Subcutaneous preadipocyte (primary cell): Measurements from ENCODE around the gene SFXN5. TPM values are rescaled to one million over a fixed set of nuclear protein-coding genes. Genes with fewer than 3 reads are reported as not detected.

Source experiments
- total RNA-seq: library from RNA; depleted of rRNA; stranded (reverse); fragments of >200 nt; gene quantifications from 2 replicates; pipeline ENCODE4 v1.2.3, GENCODE V29; 2012

SFXN5 gene
- 8.4 and 8.8 TPM in 2 replicates for total RNA-seq

DNA sequence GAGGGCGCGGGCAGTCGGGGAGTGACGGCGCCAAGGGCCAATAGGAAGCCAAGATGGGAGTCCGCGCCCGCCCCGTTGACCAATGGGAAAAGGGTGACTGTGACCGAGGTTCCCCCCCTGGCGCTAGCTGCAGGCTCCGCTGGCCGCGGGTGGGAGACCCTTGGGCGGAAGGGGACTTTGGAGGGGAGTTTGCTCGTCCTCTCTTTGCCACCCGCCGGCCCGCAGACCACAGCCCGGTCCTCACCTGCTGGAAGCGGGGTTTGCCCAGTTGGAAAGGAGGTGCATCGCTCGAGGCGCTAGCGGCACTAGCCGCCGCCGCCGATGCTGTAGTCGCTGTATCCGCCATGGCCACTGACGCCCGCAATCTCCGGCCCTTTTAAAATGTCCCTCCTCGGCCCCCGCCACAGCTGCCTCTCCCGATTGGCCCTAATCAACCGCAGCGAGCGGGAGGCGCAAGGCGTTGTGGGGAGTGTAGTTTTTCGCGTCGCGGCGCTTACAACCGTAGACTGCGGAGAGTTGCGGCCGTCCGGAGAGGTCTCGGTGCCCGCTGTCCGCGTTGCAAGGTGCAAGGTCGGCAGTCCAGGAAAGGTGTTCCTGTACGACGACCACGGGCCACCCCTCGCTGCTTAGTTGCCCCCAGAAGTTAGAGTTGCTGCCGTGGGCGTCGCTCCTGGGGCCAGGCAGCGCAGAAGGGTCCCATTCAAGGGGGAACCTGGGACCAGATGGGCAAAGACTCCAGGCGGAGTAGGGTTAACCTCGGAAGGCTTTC lies at the start of gene SFXN5:
Gene SFXN5 (minus strand): TSS at position 353 of the 769 bp plus-strand sequence. CDS start 7 bp downstream, at position 346.

DNA sequence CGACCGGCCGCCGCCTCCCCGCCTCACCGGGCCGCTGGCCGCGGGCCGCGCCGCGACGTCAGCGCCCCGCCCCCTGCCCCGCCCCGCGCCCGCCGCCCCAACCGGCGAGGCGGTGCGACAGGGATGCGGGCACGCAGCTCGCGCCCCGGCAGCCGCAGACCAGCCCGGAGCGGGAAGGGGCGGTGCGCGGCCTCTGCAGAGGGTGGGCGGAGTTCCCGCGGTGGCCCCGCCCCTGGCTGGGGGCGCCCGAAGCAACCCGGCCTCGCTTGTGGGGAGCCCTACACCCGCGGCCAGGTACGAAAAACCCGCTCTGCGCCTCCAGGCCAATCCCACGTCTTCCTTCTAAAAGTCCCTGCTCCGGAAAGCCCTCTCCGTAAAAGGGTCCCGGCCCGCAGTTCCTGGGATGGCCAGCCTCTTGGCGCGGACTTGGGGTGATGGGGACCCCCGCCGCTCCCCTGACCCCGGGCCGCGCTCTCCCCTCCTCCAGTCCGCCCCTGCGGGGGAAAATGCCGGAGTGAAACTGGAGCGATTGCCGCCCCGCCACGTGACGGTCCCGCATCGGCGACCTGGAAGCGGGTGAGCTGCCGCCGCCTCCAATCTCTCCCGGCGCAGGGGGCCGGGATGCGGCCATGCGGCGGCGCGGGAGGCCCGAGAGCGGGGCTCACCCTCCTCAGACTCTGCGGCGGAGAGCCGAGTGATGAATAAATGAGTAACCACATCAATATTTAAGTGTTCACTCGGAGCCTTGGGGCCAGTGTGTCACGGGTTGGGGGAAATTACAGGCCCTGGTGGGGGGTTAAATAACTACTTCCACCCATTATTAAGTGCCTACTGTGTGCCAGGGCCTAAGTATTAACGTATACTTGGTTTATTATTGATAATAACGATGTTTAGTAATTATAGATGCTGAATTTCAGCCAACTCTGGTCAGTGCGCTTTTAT lies 41.7 kb upstream of the SFXN5 start, which contains the start of gene RAB11FIP5:
Gene RAB11FIP5 (minus strand): TSS at position 36 of the 942 bp plus-strand sequence. CDS start 171 bp downstream, outside the sequence.

GRCh38 chr2:72917138-72917876 lies 154.2 kb downstream of the SFXN5 start, which contains the start of gene EMX1:
Gene EMX1 (plus strand): TSS chr2:72917519. CDS start chr2:72917853, 334 bp downstream.

Other genes starting within 250 kb of the SFXN5 start
- 13.7 and 19.1 TPM in 2 replicates for gene EXOC6B, start 245.7 kb downstream of the SFXN5 start, total RNA-seq
- gene SPR, start 184.3 kb downstream of the SFXN5 start, total RNA-seq: 15.6 and 16.2 TPM in 2 replicates
- not detected in 2 replicates for gene EMX1, start 154.2 kb downstream of the SFXN5 start, total RNA-seq
- 27.6 and 29.8 TPM in 2 replicates for gene RAB11FIP5, start 41.2 kb upstream of the SFXN5 start, total RNA-seq
- gene NOTO, start 130.9 kb upstream of the SFXN5 start, total RNA-seq: not detected in 2 replicates
- gene SMYD5, start 142.5 kb upstream of the SFXN5 start, total RNA-seq: 21.7 and 25.6 TPM in 2 replicates
- gene PRADC1, start 161.5 kb upstream of the SFXN5 start, total RNA-seq: 18.6 and 18.7 TPM in 2 replicates
- 326 and 375 TPM in 2 replicates for gene CCT7, start 162.6 kb upstream of the SFXN5 start, total RNA-seq
- 1.6 and 1.8 TPM in 2 replicates for gene FBXO41, start 212.8 kb upstream of the SFXN5 start, total RNA-seq
- not detected in 2 replicates for gene EGR4, start 221.8 kb upstream of the SFXN5 start, total RNA-seq